C1 segment of cervical spinal cord (tissue), 14 donors: ENCODE results near the gene KRTAP12-1.
"Not testable (repeated sequence)": the region's sequence is repeated elsewhere in the genome, so short reads cannot be mapped to it uniquely, and the experiment has no call there.

Experiments used
- DNase-seq, 14 donors: peaks; one replicate each; lab custom pipeline; 2025; lab: John Stamatoyannopoulos, UW

KRTAP12-1 gene

GRCh38 chr21:44670642-44671432, 11.1 kb downstream of the KRTAP12-1 start:
- DNase-seq, result no peak

- no peak for DNase-seq
These were observed 14.4 kb downstream of the KRTAP12-1 start for GRCh38 chr21:44667612-44668011.

GRCh38 chr21:44666401-44667320, 15.3 kb downstream of the KRTAP12-1 start, which contains the start of gene KRTAP12-2:
Gene KRTAP12-2 (minus strand): TSS chr21:44666927. CDS start chr21:44666886, 41 bp downstream.
- no peak for DNase-seq

GRCh38 chr21:44664691-44665090, 17.3 kb downstream of the KRTAP12-1 start:
- no peak for DNase-seq

- DNase-seq, result not testable (repeated sequence)
These were observed 20.4 kb downstream of the KRTAP12-1 start for GRCh38 chr21:44661567-44661966.

- DNase-seq, result no peak
These were observed 22.9 kb downstream of the KRTAP12-1 start for GRCh38 chr21:44658913-44659595.

- DNase-seq, result no peak
These were observed 23.4 kb downstream of the KRTAP12-1 start for GRCh38 chr21:44658541-44658910.

- no peak for DNase-seq
These were observed 24.1 kb downstream of the KRTAP12-1 start, which contains the start of gene KRTAP12-3 for GRCh38 chr21:44657635-44658540. Gene KRTAP12-3 (plus strand): TSS chr21:44657932. CDS start chr21:44657980, 48 bp downstream.

GRCh38 chr21:44656868-44657267, 25.1 kb downstream of the KRTAP12-1 start:
- DNase-seq, result no peak

GRCh38 chr21:44654576-44655175, 27.3 kb downstream of the KRTAP12-1 start, which contains the start of gene KRTAP12-4:
Gene KRTAP12-4 (minus strand): TSS chr21:44654659. CDS start chr21:44654614, 45 bp downstream.
- no peak for DNase-seq

- no peak for DNase-seq
These were observed 28.0 kb downstream of the KRTAP12-1 start for GRCh38 chr21:44653656-44654575.

GRCh38 chr21:44653123-44653522, 28.8 kb downstream of the KRTAP12-1 start:
- no peak for DNase-seq

GRCh38 chr21:44650973-44651675, 30.8 kb downstream of the KRTAP12-1 start:
- no peak for DNase-seq

GRCh38 chr21:44650265-44650972, 31.5 kb downstream of the KRTAP12-1 start:
- no peak for DNase-seq

GRCh38 chr21:44649521-44650100, 32.4 kb downstream of the KRTAP12-1 start:
- no peak for DNase-seq

- no peak for DNase-seq
These were observed 33.2 kb downstream of the KRTAP12-1 start for GRCh38 chr21:44648557-44649311.

GRCh38 chr21:44647222-44647552, 34.8 kb downstream of the KRTAP12-1 start:
- no peak for DNase-seq
